H9 (cell line): Measurements from ENCODE around the gene STX10. TPM values are rescaled to one million over a fixed set of nuclear protein-coding genes. Genes with fewer than 3 reads are reported as not detected.

Source experiments
- DNase-seq: peaks from one replicate; pipeline ENCODE4 v3.0.0-alpha.2; 2017
- H2AFZ ChIP-seq: one replicate; pipeline ENCODE4 v1.6.1; 2013; ENCODE audit warnings: mild to moderate bottlenecking, low read length, control low read depth, moderate library complexity
- H2AK5ac ChIP-seq: 2 replicates; pipeline ENCODE4 v1.6.1; 2013; ENCODE audit warnings: low read length, control low read depth, mixed read lengths; ENCODE audit not compliant: insufficient read length
- H2BK120ac ChIP-seq: one replicate; pipeline ENCODE4 v1.6.1; 2013; ENCODE audit warnings: low read depth, mild to moderate bottlenecking, low read length, control low read depth, inconsistent platforms; ENCODE audit not compliant: poor library complexity, severe bottlenecking
- H2BK12ac ChIP-seq: 2 replicates; pipeline ENCODE4 v1.6.1; 2013; ENCODE audit warnings: low read length, control low read depth, mixed read lengths, low read depth; ENCODE audit not compliant: insufficient read length
- H2BK15ac ChIP-seq: 2 replicates; pipeline ENCODE4 v1.6.1; 2013; ENCODE audit warnings: low read depth, low read length, control low read depth
- H2BK20ac ChIP-seq: one replicate; pipeline ENCODE4 v1.6.1; 2013; ENCODE audit warnings: low read depth, mild to moderate bottlenecking, low read length, control low read depth, inconsistent platforms; ENCODE audit not compliant: poor library complexity, severe bottlenecking
- H2BK5ac ChIP-seq: 2 replicates; pipeline ENCODE4 v1.6.1; 2013; ENCODE audit warnings: low read length, control low read depth, mixed read lengths; ENCODE audit not compliant: insufficient read length
- H3K14ac ChIP-seq: 2 replicates; pipeline ENCODE4 v1.6.1; 2013; ENCODE audit warnings: low read length, control low read depth; ENCODE audit not compliant: insufficient read depth
- H3K18ac ChIP-seq: 2 replicates; pipeline ENCODE4 v1.6.1; 2013; ENCODE audit warnings: low read depth, mild to moderate bottlenecking, mixed read lengths, low read length, control low read depth; ENCODE audit not compliant: insufficient read length
- H3K23ac ChIP-seq: 2 replicates; pipeline ENCODE4 v1.6.1; 2013; ENCODE audit warnings: low read length, control low read depth, mixed read lengths, low read depth; ENCODE audit not compliant: insufficient read length
- H3K23me2 ChIP-seq: 2 replicates; pipeline ENCODE4 v1.6.1; 2013; ENCODE audit warnings: low read depth, mild to moderate bottlenecking, mixed read lengths, low read length, control low read depth; ENCODE audit not compliant: insufficient read length, poor library complexity, severe bottlenecking
- H3K27ac ChIP-seq: 2 replicates; pipeline ENCODE4 v1.5.1; 2013; ENCODE audit warnings: low read length, control low read depth, mixed read lengths, low read depth; ENCODE audit not compliant: insufficient read length
- H3K27me3 ChIP-seq: 2 replicates; pipeline ENCODE4 v1.6.1; 2013; ENCODE audit warnings: low read length, control low read depth, inconsistent platforms; ENCODE audit not compliant: insufficient read depth
- H3K4ac ChIP-seq: 2 replicates; pipeline ENCODE4 v1.6.1; 2013; ENCODE audit warnings: low read depth, mild to moderate bottlenecking, control low read depth, inconsistent platforms, low read length, moderate library complexity
- H3K4me1 ChIP-seq: 2 replicates; pipeline ENCODE4 v1.6.1; 2013; ENCODE audit warnings: low read length, control low read depth, inconsistent platforms; ENCODE audit not compliant: insufficient read depth
- H3K4me2 ChIP-seq: 2 replicates; pipeline ENCODE4 v1.6.1; 2013; ENCODE audit warnings: low read length, control low read depth, mixed read lengths; ENCODE audit not compliant: insufficient read length, insufficient read depth
- H3K56ac ChIP-seq: 2 replicates; pipeline ENCODE4 v1.6.1; 2013; ENCODE audit warnings: low read depth, mild to moderate bottlenecking, mixed read lengths, low read length, control low read depth; ENCODE audit not compliant: insufficient read length
- H3K79me1 ChIP-seq: 2 replicates; pipeline ENCODE4 v1.6.1; 2013; ENCODE audit warnings: low read depth, mild to moderate bottlenecking, moderate library complexity, low read length, control low read depth, inconsistent platforms; ENCODE audit not compliant: insufficient read depth, poor library complexity, severe bottlenecking
- H3K79me2 ChIP-seq: 2 replicates; pipeline ENCODE4 v1.6.1; 2013; ENCODE audit warnings: low read length, control low read depth, inconsistent platforms; ENCODE audit not compliant: insufficient read depth
- H3K9ac ChIP-seq: 2 replicates; pipeline ENCODE4 v1.6.1; 2013; ENCODE audit warnings: low read length, control low read depth, mixed read lengths; ENCODE audit not compliant: insufficient read length; ENCODE audit errors: extremely low read depth
- H3K9me3 ChIP-seq: one replicate; pipeline ENCODE4 v1.6.1; 2013; ENCODE audit warnings: low read depth, low read length, inconsistent platforms; ENCODE audit not compliant: control insufficient read depth
- H3T11ph ChIP-seq: one replicate; pipeline ENCODE4 v1.6.1; 2013; ENCODE audit warnings: mild to moderate bottlenecking, low read length, control low read depth, inconsistent platforms
- H4K20me1 ChIP-seq: one replicate; pipeline ENCODE4 v1.6.1; 2013; ENCODE audit not compliant: control insufficient read depth, insufficient read length, insufficient read depth
- H4K5ac ChIP-seq: 2 replicates; pipeline ENCODE4 v1.6.1; 2013; ENCODE audit warnings: low read depth, mild to moderate bottlenecking, mixed read lengths, low read length, control low read depth; ENCODE audit not compliant: insufficient read length
- H4K8ac ChIP-seq: replicated peaks from 2 replicates; pipeline ENCODE4 v1.6.1; 2013; ENCODE audit warnings: low read length, control low read depth, mixed read lengths, low read depth; ENCODE audit not compliant: insufficient read length
- H4K91ac ChIP-seq: 2 replicates; pipeline ENCODE4 v1.6.1; 2013; ENCODE audit warnings: low read depth, mild to moderate bottlenecking, moderate library complexity, mixed read lengths, low read length, control low read depth; ENCODE audit not compliant: insufficient read length
- H3K27ac Mint-ChIP-seq, 3 experiments: 2 replicates in 2 of 3; 3 replicates in 1 of 3; pipeline ENCODE4 v1.8.0; 2020 to 2021; ENCODE audit warnings: mixed read lengths in 3 of 3, mild to moderate bottlenecking in 1 of 3, moderate library complexity in 1 of 3
- H3K27me3 Mint-ChIP-seq: 2 replicates; pipeline ENCODE4 v1.8.0; 2021; ENCODE audit warnings: low read depth, mild to moderate bottlenecking, moderate library complexity, mixed read lengths
- H3K36me3 Mint-ChIP-seq, 3 experiments: 2 replicates in 2 of 3; 3 replicates in 1 of 3; pipeline ENCODE4 v1.8.0; 2020 to 2021; ENCODE audit warnings: low read depth in 3 of 3, mixed read lengths in 3 of 3; ENCODE audit not compliant: insufficient read depth in 1 of 3
- H3K4me1 Mint-ChIP-seq, 2 experiments: 2 replicates each; pipeline ENCODE4 v1.8.0; 2020; ENCODE audit warnings: mixed read lengths in 2 of 2
- H3K4me3 Mint-ChIP-seq, 2 experiments: 2 replicates in 1 of 2; 3 replicates in 1 of 2; pipeline ENCODE4 v1.8.0; 2020 to 2021; ENCODE audit warnings: mild to moderate bottlenecking in 2 of 2, mixed read lengths in 2 of 2, moderate library complexity in 1 of 2
- H3K9me3 Mint-ChIP-seq, 2 experiments: 2 replicates in 1 of 2; 3 replicates in 1 of 2; pipeline ENCODE4 v1.8.0; 2020; ENCODE audit warnings: mild to moderate bottlenecking in 2 of 2, mixed read lengths in 2 of 2, moderate library complexity in 1 of 2
- WGBS: extraction: QIAGEN DNeasy Blood & Tissue Kit; methylation state at CpG from one replicate; pipeline ENCODE4 v1.1.7; 2013; ENCODE audit warnings: missing lambda C conversion rate, low lambda C conversion rate, mixed read lengths; ENCODE audit not compliant: insufficient read length; ENCODE audit errors: extremely low coverage; 5-methylcytosine and 5-hydroxymethylcytosine counted together
- total RNA-seq: library from RNA; stranded (reverse); gene quantifications from 2 replicates; pipeline ENCODE4 v1.2.1, GENCODE V29; 2021
- TF ChIP-seq, protein P1 (sequence below): fragments of 200-600 bp; sonication (generic); conservative IDR thresholded peaks from 3 replicates; pipeline ENCODE4 v1.8.0; 2021; ENCODE audit warnings: antibody characterized with exemption, mild to moderate bottlenecking

STX10 gene
- total RNA-seq, 1 experiment from 2014 or later = 39.4 TPM

DNA sequence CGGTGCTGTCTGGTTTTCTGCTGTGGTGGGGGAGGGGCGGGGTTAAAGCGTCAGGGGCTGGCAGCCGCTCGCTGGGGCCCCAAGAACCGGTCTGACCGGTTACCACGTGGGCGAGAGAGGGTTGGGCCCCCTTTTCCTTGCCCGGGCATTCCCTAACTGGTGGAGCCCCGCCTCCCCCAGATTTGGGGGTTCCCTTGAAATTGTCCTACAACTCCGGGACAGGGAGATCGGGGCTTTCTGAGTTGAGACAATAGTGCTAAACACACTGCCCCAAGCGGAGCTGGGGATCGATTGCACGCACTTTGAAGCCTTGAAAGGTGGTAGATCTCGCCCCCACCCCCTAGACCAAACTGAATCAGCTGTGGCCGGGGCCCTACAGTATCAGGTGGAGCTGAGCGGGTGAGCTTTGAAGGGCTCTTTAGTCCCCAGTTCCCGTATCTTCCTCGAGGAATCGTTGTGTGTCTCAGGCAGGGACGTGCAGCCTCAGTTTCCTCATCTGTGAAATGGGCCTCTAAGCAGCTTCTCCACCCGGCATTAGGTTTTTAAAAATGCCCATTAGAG is 4.8 kb upstream of the STX10 start:
- Histone ChIP-seq H3K79me1 (no peaks in the 10 kb centered on the region), H3K27ac (peak overlapping the region; percentile 84), H3K23me2 (peaks cover 16% of the 10 kb centered on the region), H2BK12ac (no peak overlapping the region), H2BK15ac (no peak overlapping the region), H3K23ac (no peak overlapping the region), H2BK120ac (no peak overlapping the region), H3K79me2 (peaks cover 17% of the 10 kb centered on the region; the same call in 1 of the 2 replicates), H3K4me2 (peak overlapping the region; percentile 78), H3K4me1 (no peaks in the 10 kb centered on the region; the same call in 1 of the 2 replicates), H3K56ac (no peak overlapping the region), H3T11ph (no peak overlapping the region), H3K9me3 (no peaks in the 10 kb centered on the region), H3K14ac (peak overlapping the region; percentile 32; the same call in 1 of the 2 replicates), H2BK5ac (no peak overlapping the region), H4K5ac (peak overlapping the region; percentile 39), H4K20me1 (no peaks in the 10 kb centered on the region), H3K9ac (peak overlapping the region; percentile 55), H4K91ac (no peak overlapping the region), H2BK20ac (no peak overlapping the region), H3K18ac (peak overlapping the region; percentile 71), H2AK5ac (peak overlapping the region; percentile 7), H4K8ac (no peak overlapping the region), H3K4ac (no peak overlapping the region; the same call in 1 of the 2 replicates), H2AFZ (no peak overlapping the region), H3K27me3 (no peaks in the 10 kb centered on the region)
- WGBS = no CpG with 5 or more reads among the region's 24 CpGs
- TF ChIP-seq, protein P1, sequence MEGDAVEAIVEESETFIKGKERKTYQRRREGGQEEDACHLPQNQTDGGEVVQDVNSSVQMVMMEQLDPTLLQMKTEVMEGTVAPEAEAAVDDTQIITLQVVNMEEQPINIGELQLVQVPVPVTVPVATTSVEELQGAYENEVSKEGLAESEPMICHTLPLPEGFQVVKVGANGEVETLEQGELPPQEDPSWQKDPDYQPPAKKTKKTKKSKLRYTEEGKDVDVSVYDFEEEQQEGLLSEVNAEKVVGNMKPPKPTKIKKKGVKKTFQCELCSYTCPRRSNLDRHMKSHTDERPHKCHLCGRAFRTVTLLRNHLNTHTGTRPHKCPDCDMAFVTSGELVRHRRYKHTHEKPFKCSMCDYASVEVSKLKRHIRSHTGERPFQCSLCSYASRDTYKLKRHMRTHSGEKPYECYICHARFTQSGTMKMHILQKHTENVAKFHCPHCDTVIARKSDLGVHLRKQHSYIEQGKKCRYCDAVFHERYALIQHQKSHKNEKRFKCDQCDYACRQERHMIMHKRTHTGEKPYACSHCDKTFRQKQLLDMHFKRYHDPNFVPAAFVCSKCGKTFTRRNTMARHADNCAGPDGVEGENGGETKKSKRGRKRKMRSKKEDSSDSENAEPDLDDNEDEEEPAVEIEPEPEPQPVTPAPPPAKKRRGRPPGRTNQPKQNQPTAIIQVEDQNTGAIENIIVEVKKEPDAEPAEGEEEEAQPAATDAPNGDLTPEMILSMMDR = peak; percentile 42; the same call in 2 of the 3 replicates
- peak overlapping the region; percentile 98 to 99 (median 99) for H3K27ac Mint-ChIP-seq
- peaks cover 17 to 23% of the 10 kb centered on the region in 2 experiments for H3K4me1 Mint-ChIP-seq
- H3K27me3 Mint-ChIP-seq = peaks cover 12% of the 10 kb centered on the region
- H3K4me3 Mint-ChIP-seq = peak overlapping the region; percentile 96 to 97
- DNase-seq = peak; percentile 92
- H3K36me3 Mint-ChIP-seq = peaks cover 14 to 21% (median 18%) of the 10 kb centered on the region in 3 experiments
- peaks cover 8 to 9% of the 10 kb centered on the region in 2 experiments; a peak in 3 of 5 replicates for H3K9me3 Mint-ChIP-seq
